ENCODE data around the gene IRAK2.
A peak's percentile ranks its signal among the peaks of the same experiment; 100 is the strongest.
"Not testable (repeated sequence)": the region's sequence is repeated elsewhere in the genome, so short reads cannot be mapped to it uniquely, and the experiment has no call there.

IRAK2 gene

GRCh38 chr3:10253731-10254130 is 89.0 kb downstream of the IRAK2 start:
- DNase-seq (ENCODE audit: low read depth in 2 of 2): no peak

- no peak for DNase-seq (ENCODE audit: low read depth in 2 of 2)
Observed at GRCh38 chr3:10255835-10256234, 91.1 kb downstream of the IRAK2 start.

- no peak for DNase-seq (ENCODE audit: low read depth in 2 of 2)
Observed at GRCh38 chr3:10259036-10259435, 94.3 kb downstream of the IRAK2 start.

DNA sequence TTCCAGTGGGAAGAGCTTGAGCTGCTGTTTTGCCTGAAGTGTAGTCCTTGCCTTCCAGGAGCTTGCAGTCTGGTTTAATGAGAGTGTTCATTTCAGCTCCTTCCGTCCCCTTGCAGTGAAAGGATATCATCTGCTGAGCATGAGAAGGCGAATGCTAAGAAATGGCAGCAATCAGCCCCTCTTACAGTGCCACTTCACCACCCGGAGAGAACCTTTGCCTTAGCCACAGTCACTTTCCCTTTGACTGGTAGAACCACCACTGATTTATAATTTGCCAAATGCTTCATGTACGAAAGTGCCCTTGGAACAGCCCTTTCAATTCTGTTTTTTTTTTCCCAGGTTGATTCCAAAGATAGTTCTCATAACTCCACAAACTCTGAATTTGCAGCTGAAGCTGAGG is 95.1 kb downstream of the IRAK2 start:
- DNase-seq (ENCODE audit: low read depth in 2 of 2): no peak

DNA sequence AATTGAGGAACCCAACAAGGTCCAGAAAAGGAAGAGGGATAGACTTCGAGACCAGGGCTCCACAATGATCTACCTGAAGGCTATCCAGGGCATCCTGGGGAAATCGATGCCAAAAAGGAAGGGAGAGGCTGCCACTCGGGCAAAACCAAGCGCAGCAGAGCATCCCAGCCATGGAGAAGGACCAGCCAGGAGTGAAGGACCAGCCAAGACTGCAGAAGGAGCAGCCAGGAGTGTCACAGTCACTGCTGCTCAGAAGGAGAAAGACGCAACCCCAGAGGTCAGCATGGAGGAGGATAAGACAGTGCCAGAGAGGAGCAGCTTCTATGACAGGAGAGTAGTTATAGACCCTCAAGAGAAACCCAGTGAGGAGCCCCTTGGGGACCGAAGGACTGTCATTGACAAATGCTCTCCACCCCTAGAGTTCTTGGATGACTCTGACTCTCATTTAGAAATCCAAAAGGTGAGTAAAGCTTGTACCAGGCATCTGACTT is 95.5 kb downstream of the IRAK2 start:
- DNase-seq (ENCODE audit: low read depth in 2 of 2): no peak

- no peak for DNase-seq (ENCODE audit: low read depth in 2 of 2)
Observed at GRCh38 chr3:10262027-10262426, 97.3 kb downstream of the IRAK2 start.

DNA sequence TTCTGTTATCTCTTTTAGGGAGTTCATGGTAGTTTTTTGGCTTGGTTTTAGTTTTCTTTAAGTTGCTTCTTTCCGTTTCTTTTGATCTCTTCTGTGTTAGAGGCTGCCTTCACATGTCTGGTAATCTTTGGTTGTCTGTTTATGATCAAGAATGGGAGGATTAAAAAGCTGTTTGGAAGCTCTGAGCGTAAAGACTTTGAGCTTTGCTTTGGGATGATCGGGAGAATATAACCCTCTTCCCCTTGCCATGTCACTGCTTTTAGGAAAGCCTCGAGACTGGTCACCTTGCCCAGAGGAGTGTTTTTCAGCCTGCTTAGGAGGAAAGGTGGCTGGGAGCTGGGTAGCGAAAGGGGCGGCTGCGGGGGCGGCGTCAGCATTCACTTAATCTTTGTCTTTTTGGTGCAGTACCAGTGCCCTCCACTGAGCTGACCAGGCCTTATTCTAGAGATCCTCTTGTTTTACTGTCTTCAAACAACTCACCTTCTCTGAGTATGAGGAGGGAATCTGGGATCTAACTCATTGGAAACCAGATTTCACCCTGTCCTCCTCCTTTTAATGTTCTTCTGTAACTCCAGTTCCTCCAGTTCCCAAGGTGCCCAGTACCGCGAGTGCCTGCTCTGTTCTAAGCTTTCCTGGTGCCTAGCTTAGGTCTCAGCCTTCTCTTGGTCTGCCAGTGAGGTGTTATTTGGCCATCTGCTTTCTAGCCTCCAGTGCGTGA is 99.1 kb downstream of the IRAK2 start:
- DNase-seq (ENCODE audit: low read depth in 2 of 2): peak; percentile 36 to 56

DNA sequence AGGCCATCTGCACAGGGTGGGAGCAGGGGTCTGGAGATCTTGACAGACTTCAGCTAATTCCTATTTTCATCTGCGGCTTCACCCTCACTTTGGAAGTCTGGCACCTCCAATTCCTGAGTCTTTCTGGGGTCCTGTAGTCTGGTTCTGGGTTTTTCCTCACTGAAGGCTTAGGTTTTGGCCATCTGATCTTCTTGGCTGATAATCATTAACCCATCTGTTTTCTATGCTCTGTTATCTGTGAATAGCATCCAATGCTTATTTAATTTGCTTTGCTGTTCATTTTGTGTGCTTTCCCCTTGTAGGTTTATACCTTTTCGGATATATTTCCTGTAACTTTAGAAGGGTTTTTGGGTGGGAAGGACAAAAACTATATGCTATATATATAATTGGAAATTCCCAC is 101.1 kb downstream of the IRAK2 start:
- no peak for DNase-seq (ENCODE audit: low read depth in 2 of 2)

DNA sequence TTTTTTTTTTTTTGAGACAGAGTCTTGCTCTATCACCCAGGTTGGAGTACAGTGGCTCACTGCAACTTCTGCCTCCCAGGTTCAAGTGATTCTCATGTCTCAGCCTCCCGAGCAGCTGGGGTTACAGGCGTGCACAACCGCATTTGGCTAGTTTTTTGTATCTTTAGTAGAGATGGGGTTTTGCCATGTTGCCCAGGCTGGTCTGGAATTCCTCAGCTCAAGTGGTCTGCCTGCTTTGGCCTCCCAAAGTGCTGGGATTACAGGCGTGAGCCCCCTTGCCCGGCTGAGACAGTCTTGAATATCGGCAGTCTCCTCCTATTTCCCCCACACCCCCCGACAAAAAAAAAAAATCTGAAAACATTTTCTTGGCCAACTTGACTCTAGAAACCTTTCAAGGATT is 102.2 kb downstream of the IRAK2 start:
- DNase-seq (ENCODE audit: low read depth in 2 of 2): not testable (repeated sequence)

DNA sequence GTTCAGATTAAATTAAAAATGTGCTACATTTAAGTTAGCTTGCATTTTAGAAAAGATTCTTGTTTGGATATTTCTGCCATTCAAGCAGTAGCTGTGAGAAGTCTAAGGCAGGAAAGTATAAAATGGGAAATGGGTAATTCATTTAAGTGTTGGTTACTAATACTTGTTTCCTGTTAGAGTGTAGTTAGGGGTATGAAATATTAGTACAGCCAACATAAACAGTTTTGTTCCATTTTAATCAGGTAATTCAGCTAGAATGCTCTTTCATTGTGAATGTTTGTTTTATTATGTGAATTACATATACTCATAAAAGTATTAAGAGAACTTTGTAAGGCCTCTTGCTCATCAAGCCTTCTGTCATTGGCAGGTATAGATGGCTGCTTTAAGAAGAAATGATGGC is 103.4 kb downstream of the IRAK2 start:
- DNase-seq (ENCODE audit: low read depth in 2 of 2): no peak

DNA sequence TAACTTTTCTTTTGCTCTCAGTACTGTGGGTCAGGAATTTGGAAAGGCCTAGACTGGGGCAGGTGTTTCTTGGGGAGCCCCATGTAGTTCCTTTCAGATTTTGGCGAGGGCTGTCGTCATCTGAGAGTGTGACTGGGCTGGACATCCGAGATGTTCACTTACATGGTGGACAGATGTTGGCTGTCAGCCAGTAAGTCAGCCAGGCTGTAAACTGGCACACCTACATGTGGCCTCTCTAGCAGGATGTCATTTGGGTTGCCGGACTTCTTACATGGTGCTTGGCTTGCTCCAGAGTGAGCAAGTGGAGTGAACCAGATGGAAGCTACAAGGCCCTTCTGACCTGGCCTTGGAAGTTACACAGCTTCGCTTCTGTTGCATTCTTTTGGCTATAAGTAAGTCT is 104.2 kb downstream of the IRAK2 start:
- no peak for DNase-seq (ENCODE audit: low read depth in 2 of 2)

- no peak for DNase-seq (ENCODE audit: low read depth in 2 of 2)
Observed at GRCh38 chr3:10269443-10269842, 104.7 kb downstream of the IRAK2 start.

DNA sequence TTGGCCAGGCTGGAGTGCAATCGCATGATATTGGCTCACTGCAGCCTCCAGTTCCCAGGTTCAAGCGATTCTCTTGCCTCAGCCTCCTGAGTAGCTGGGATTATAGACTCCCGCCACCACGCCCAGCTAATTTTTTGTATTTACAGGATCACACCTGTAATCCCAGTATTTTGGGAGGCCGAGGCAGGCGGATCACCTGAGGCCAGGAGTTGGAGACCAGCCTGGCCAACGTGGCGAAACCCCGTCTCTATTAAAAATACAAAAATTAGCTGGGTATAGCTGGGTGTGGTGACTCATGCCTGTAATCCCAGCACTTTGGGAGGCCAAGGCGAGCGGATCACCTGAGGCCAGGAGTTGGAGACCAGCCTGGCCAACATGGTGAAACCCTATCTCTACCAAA is 107.8 kb downstream of the IRAK2 start:
- DNase-seq (ENCODE audit: low read depth in 2 of 2): not testable (repeated sequence)

GRCh38 chr3:10272977-10273376 is 108.3 kb downstream of the IRAK2 start:
- no peak for DNase-seq (ENCODE audit: low read depth in 2 of 2)

DNA sequence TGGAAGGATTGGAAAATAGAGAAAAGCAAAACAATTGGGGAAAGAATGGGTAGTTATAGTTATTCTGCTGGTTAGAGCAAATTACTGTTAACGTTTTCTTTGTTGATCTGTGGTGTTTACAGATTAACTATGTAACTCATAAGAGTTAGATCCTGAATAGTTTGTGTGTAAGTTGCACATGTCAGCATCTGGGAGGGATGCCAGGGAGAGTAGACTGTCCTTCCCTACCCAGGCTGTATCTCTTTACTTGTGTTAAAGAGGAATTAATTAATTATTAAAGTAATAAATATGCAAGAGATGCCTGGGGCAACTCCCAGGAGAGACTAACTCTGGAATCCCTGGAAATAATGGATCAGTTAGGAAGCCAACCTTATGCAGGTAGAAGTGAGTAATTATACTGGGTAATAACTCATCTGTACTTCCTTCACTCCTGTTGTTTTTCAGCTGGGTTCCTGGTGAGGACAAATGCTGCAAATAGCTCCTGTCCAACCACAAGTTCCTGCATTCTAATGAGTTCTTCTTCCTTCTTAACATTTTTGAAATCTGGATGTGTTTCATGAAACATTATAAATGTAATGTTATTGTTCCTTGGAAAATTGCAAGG is 109.1 kb downstream of the IRAK2 start:
- no peak for DNase-seq (ENCODE audit: low read depth in 2 of 2)

DNA sequence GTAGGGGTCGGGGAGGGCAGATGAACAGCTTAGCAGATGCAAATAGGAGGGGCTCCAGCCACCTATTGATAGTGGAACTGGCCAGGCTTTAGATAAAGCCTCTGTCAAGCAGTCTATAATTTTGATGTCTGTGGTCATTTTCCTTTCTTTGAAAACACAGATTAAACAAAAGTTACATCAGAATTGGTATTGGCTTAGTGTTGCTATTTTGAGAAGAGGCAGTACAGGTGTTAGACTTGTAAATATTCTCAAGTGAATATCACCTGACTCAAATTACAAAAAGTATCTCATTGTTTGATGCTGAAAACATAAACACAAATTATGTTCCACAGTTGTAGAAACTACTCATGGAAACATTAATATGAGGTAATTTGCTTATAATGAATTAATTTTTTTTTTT is 109.9 kb downstream of the IRAK2 start:
- DNase-seq (ENCODE audit: low read depth in 2 of 2): no peak

GRCh38 chr3:10277115-10277625 is 112.5 kb downstream of the IRAK2 start:
- DNase-seq (ENCODE audit: low read depth in 2 of 2): no peak

- DNase-seq (ENCODE audit: low read depth in 2 of 2): no peak
Observed at GRCh38 chr3:10278501-10278900, 113.8 kb downstream of the IRAK2 start.

DNA sequence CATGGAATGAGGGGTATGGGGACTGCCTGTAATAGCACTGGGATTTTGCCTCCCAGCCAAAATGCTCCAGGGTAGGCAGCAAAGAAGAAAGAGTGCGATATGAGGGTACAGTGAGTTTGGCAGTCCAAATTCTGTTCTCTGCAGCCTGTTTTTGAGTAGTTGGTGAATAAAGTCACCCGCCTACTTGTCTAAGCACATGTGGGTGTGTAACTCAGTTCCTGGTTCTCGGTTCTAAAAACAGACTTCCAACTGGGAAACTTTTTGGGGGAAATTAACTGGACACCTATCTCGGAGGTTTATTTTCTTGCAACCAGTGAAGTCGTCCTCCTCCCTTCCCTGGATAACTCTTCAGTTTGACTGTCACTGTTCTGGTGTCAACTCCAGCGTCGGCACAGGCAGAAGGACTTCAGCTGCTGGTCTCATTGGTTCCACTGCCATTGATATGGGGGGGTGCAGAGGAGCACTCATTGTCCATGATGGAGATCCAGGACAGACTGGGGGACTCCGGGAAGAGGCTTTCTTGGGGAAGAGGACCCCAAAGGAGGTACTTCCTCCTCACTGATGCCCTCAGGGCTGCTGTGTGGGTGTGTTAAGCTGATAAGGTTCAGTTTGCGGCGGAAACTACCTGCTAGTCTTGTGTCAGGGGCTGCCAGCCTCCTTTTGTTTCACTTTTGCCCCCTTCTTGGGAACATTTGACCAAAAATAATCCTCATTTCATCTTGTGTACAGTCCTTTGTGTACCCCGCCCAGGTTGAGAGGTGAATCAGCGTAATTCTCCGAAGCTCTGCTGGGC is 114.9 kb downstream of the IRAK2 start:
- no peak for DNase-seq (ENCODE audit: low read depth in 2 of 2)

- no peak for DNase-seq (ENCODE audit: low read depth in 2 of 2)
Observed at GRCh38 chr3:10280177-10280529, 115.4 kb downstream of the IRAK2 start.

DNA sequence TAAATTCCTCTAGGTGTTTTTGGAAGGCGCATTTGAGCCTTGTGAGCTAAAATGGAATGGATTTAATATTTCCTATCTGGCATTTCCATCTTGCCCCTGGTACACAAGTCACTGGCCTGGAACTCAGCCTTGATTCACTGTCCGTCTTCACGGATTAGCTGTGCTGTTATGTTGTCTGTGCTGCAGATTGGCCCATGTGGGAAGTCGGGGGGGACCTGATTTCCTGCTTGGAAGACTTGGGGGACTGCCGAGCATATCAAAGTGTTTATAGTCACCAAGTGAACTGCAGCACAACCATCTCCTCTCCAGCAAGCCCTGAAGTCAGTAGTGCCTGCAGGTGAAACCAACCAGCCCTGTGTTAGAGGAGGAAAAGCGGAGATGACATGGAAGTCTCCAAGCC is 115.9 kb downstream of the IRAK2 start:
- DNase-seq (ENCODE audit: low read depth in 2 of 2): no peak

DNA sequence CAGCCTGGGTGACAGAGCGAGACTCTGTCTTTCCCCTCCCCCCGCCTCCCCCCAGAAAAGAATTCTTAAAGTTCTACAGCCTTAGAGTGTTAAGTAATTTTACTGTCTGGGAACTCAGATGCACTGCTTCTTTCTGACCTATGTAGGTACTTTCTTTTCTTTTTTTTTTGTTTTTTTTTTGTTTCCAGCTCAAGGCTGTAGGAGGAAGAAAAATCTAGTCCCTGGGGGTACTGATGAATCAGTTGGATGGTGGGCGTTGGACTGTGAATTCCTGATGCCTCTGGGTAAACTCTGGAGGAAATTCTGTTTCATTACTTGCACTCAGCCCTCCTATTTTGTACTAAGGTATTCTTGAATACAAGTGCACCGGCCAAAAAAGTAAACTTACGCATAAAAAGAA is 117.2 kb downstream of the IRAK2 start:
- no peak for DNase-seq (ENCODE audit: low read depth in 2 of 2)

GRCh38 chr3:10283638-10284037 is 118.9 kb downstream of the IRAK2 start:
- DNase-seq (ENCODE audit: low read depth in 2 of 2): no peak
